HepG2 (cell line): Measurements from ENCODE around the gene WAS. TPM values are rescaled to one million over a fixed set of nuclear protein-coding genes. Genes with fewer than 3 reads are reported as not detected.

ENCODE experiments used
- ATAC-seq: fragments of 200-7000 bp; cut with Tn5 transposase; 3 replicates; pipeline ENCODE4 v1.9.1; 2020; ENCODE audit warnings: mild to moderate bottlenecking, moderate library complexity
- BruUV-seq: library from RNA; stranded (reverse); fragments of 400-500 nt; replicated peaks from 2 replicates; lab custom pipeline; 2021; lab: Mats Ljungman, UMichigan
- CTCF ChIA-PET: fragments of 300-600 bp; formaldehyde crosslinking; extraction: SDS; loops from one replicate; lab custom pipeline; 2021; ENCODE audit warnings: low total read pairs, inconsistent platforms, low intra/inter-chr PET ratio; lab: Yijun Ruan, JAX
- POLR2A ChIA-PET: fragments of 350-600 bp; sonication (Branson Sonifier 250); formaldehyde crosslinking; loops from one replicate; lab custom pipeline; 2020; ENCODE audit warnings: antibody characterized with exemption, inconsistent platforms; lab: Yijun Ruan, JAX
- DNase-seq: peaks from one replicate; pipeline ENCODE4 v3.0.0-alpha.2; 2015; ENCODE audit warnings: low spot score
- FAIRE-seq: peaks from 3 replicates; lab custom pipeline; 2011; peaks lifted over from hg19 to GRCh38; lab: Jason Lieb, UNC
- H2AFZ ChIP-seq: one replicate; pipeline ENCODE4 v1.6.1; 2011; ENCODE audit warnings: low read length, inconsistent platforms
- H3K27ac ChIP-seq: fragments of 300-600 bp; 3 replicates; pipeline ENCODE4 v1.8.0; 2011; ENCODE audit warnings: mixed run types, mild to moderate bottlenecking, mixed read lengths, low read length, inconsistent platforms; ENCODE audit not compliant: insufficient read depth; ENCODE audit errors: extremely low read length
- H3K27me3 ChIP-seq, 2 experiments: fragments of 200-600 bp in 1 of 2; 2 replicates in 1 of 2; 3 replicates in 1 of 2; pipeline versions ENCODE4 v1.6.0 to v1.8.0; 2011; ENCODE audit warnings: low read length in 2 of 2, mild to moderate bottlenecking in 2 of 2, moderate library complexity in 2 of 2, inconsistent platforms in 1 of 2; ENCODE audit not compliant: insufficient read depth in 2 of 2, control insufficient read depth in 1 of 2
- H3K36me3 ChIP-seq, 2 experiments: fragments of 200-600 bp in 1 of 2; replicated peaks in 1 of 2; 2 replicates in 1 of 2; 3 replicates in 1 of 2; pipeline versions ENCODE4 v1.5.1 to v1.8.0; 2011; ENCODE audit warnings: low read length in 2 of 2, inconsistent platforms in 1 of 2; ENCODE audit not compliant: insufficient read depth in 2 of 2, control insufficient read depth in 1 of 2
- H3K4me1 ChIP-seq: 2 replicates; pipeline ENCODE4 v1.5.1; 2012; ENCODE audit warnings: low read length, inconsistent platforms; ENCODE audit not compliant: insufficient read depth
- H3K4me2 ChIP-seq: 2 replicates; pipeline ENCODE4 v1.6.0; 2011; ENCODE audit warnings: low read depth, low read length, inconsistent platforms
- H3K4me3 ChIP-seq, 3 experiments: fragments of 200-600 bp in 1 of 3; sonication (generic), shearing (Covaris generic) in 1 of 3; replicated peaks in 1 of 3; 2 replicates each; pipeline ENCODE4 v1.5.1; 2011 to 2016; ENCODE audit warnings: low read length in 3 of 3, inconsistent platforms in 2 of 3, low read depth in 2 of 3, mild to moderate bottlenecking in 2 of 3, control low read depth in 1 of 3, mixed read lengths in 1 of 3; ENCODE audit not compliant: insufficient read depth in 1 of 3
- H3K79me2 ChIP-seq: one replicate; pipeline ENCODE4 v1.6.1; 2011; ENCODE audit warnings: low read length, inconsistent platforms; ENCODE audit not compliant: insufficient read depth
- H3K9ac ChIP-seq: 2 replicates; pipeline ENCODE4 v1.6.0; 2011; ENCODE audit warnings: mild to moderate bottlenecking, low read depth, low read length, inconsistent platforms; ENCODE audit not compliant: insufficient read depth
- H3K9me3 ChIP-seq: 2 replicates; pipeline ENCODE4 v1.5.1; 2012; ENCODE audit warnings: mild to moderate bottlenecking, low read length
- H4K20me1 ChIP-seq: 2 replicates; pipeline ENCODE4 v1.6.0; 2011; ENCODE audit warnings: inconsistent platforms, mild to moderate bottlenecking, low read length, moderate library complexity; ENCODE audit not compliant: insufficient read depth
- DR1 ChIP-seq: sonication (generic); formaldehyde crosslinking; IDR thresholded peaks from 2 replicates; pipeline ENCODE4 v1.8.0; 2021; ENCODE audit warnings: mild to moderate bottlenecking, missing genetic modification reagents, inconsistent platforms
- GTF3A ChIP-seq: sonication (generic); formaldehyde crosslinking; conservative IDR thresholded peaks from 2 replicates; pipeline ENCODE4 v1.4.0; 2020; ENCODE audit warnings: mild to moderate bottlenecking, missing genetic modification reagents
- HNRNPL ChIP-seq: fragments of 200-400 bp; formaldehyde crosslinking; IDR thresholded peaks from 2 replicates; pipeline ENCODE4 v1.6.1; 2017; ENCODE audit warnings: mild to moderate bottlenecking, low read depth, low read length
- NR2F2 ChIP-seq: IDR thresholded peaks from 2 replicates; pipeline ENCODE4 v1.6.1; 2012; ENCODE audit warnings: low read depth, inconsistent platforms, borderline replicate concordance
- PHF5A ChIP-seq: IDR thresholded peaks from one replicate; pipeline ENCODE4 v1.6.1; 2018; ENCODE audit warnings: low read depth, missing genetic modification reagents; ENCODE audit not compliant: unreplicated experiment
- POLR2G ChIP-seq: fragments of 200-400 bp; formaldehyde crosslinking; IDR thresholded peaks from 2 replicates; pipeline ENCODE4 v1.6.1; 2018; ENCODE audit warnings: mild to moderate bottlenecking, low read depth, low read length, moderate library complexity
- PTBP1 ChIP-seq: fragments of 200-400 bp; formaldehyde crosslinking; IDR thresholded peaks from 2 replicates; pipeline ENCODE4 v1.6.1; 2018; ENCODE audit warnings: low read length, low read depth; ENCODE audit not compliant: poor library complexity, severe bottlenecking
- TFAP4 ChIP-seq: sonication (generic); IDR thresholded peaks from 2 replicates; pipeline ENCODE4 v1.6.1; 2016; ENCODE audit warnings: low read depth, borderline replicate concordance
- ZNF121 ChIP-seq: sonication (generic); formaldehyde crosslinking; IDR thresholded peaks from 2 replicates; pipeline ENCODE4 v1.5.0; 2020; ENCODE audit warnings: mild to moderate bottlenecking, missing genetic modification reagents
- ZNF281 ChIP-seq: sonication (generic); formaldehyde crosslinking; IDR thresholded peaks from 2 replicates; pipeline ENCODE4 v1.4.0; 2020; ENCODE audit warnings: missing genetic modification reagents, borderline replicate concordance
- ZNF317 ChIP-seq: sonication (generic); formaldehyde crosslinking; IDR thresholded peaks from 2 replicates; pipeline ENCODE4 v1.5.0; 2020; ENCODE audit warnings: mild to moderate bottlenecking, missing genetic modification reagents
- ZNF329 ChIP-seq: sonication (generic); formaldehyde crosslinking; IDR thresholded peaks from 2 replicates; pipeline ENCODE4 v1.9.0; 2021; ENCODE audit warnings: low read depth, mild to moderate bottlenecking, missing genetic modification reagents
- ZNF382 ChIP-seq: sonication (generic); formaldehyde crosslinking; IDR thresholded peaks from 2 replicates; pipeline ENCODE4 v1.5.0; 2020; ENCODE audit warnings: missing genetic modification reagents, mild to moderate bottlenecking, borderline replicate concordance
- ZNF44 ChIP-seq: sonication (generic); formaldehyde crosslinking; IDR thresholded peaks from 2 replicates; pipeline ENCODE4 v1.5.1; 2020; ENCODE audit warnings: mild to moderate bottlenecking, missing genetic modification reagents
- ZNF703 ChIP-seq: sonication (generic); formaldehyde crosslinking; IDR thresholded peaks from 2 replicates; pipeline ENCODE4 v1.5.1; 2020; ENCODE audit warnings: missing genetic modification reagents, mild to moderate bottlenecking, moderate library complexity, borderline replicate concordance
- ZNF775 ChIP-seq: sonication (generic); formaldehyde crosslinking; IDR thresholded peaks from 2 replicates; pipeline ENCODE4 v1.4.0; 2020; ENCODE audit warnings: missing genetic modification reagents, mild to moderate bottlenecking, moderate library complexity, borderline replicate concordance
- WGBS: methylation state at CpG from one replicate; pipeline ENCODE4 v1.1.6; 2017; ENCODE audit warnings: low lambda C conversion rate; 5-methylcytosine and 5-hydroxymethylcytosine counted together
- in situ Hi-C: cut with HindIII; loops from 2 replicates; pipeline ENCODE4 v1.10.0; 2017; ENCODE audit warnings: low pct_unique_long_range_greater_than_20kb; ENCODE audit not compliant: extremely low pct_ligation_motif_present
- intact Hi-C: fragments of 100-400 bp; cut with micrococcal nuclease; formaldehyde crosslinking; loops from one replicate; pipeline ENCODE4 v1.10.0; 2022; ENCODE audit not compliant: unreplicated experiment
- polyA plus RNA-seq, 8 experiments: library from polyadenylated mRNA; depleted of rRNA in 3 of 8; stranded (reverse) in 7 of 8; unstranded in 1 of 8; fragments of >200 nt; fragmentation: Illumina TruSeq in 4 of 8; extraction: Trizol in 4 of 8; gene quantifications; 2 replicates each; pipeline versions ENCODE4 v1.2.1 to v1.2.3, GENCODE V29; 2011 to 2016; ENCODE audit warnings: low read depth in 4 of 8, missing spikeins in 1 of 8, mixed read lengths in 1 of 8; ENCODE audit not compliant: insufficient read depth in 1 of 8
- total RNA-seq, 5 experiments: library from RNA; depleted of rRNA; stranded (reverse); fragments of >200 nt; fragmentation: Illumina TruSeq; extraction: Trizol; gene quantifications; 2 replicates each; pipeline ENCODE4 v1.2.3, GENCODE V29; 2016; ENCODE audit warnings: low read depth in 1 of 5

The WAS gene
- total and polyA plus RNA-seq, 2 of the 13 experiments (the other 11 are each of a cell fraction or from before 2014, with no cell fraction given), result 0.11 TPM; not detected in 1

- FAIRE-seq, result no peak
- in situ Hi-C loops, result no loop called here
Measured at GRCh38 chrX:48666649-48667048, 16.9 kb upstream of the WAS start.

DNA sequence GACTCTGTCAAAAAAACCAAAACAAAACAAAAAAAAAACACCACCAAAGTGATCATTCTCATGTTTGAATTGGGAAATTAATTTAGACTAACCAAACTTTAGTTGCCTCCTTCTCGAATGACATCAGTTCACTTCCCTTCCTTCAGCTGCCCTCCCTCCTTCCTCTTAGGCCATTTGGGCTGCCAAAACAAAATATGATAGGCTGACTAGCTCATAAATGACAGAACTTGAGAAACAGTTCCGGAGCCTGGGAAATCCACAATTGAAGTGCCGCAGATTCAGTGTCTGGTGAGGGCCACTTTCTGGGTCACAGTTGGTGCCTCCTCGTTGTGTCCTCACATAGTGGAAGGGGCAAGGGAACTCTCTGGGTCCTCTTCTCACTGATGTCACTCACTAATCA, 16.1 kb upstream of the WAS start:
- FAIRE-seq, result no peak
- TF ChIP-seq ZNF281 (CRISPR knock-in tag) (no peak), PTBP1 (no peak), ZNF775 (CRISPR knock-in tag) (no peak), ZNF317 (no peak), HNRNPL (no peak), ZNF44 (CRISPR knock-in tag) (no peak), PHF5A (CRISPR knock-in tag) (no peak), NR2F2 (no peak), ZNF329 (CRISPR knock-in tag) (no peak), POLR2G (no peak), DR1 (CRISPR knock-in tag) (no peak), ZNF703 (CRISPR knock-in tag) (no peak)

More at GRCh38 chrX:48666649-48667048, 16.9 kb upstream of the WAS start:
- BruUV-seq, result no TSS peak
- Histone ChIP-seq H3K36me3 (no peaks in the 10 kb centered on the region), H3K27me3 (no peaks in the 10 kb centered on the region), H2AFZ (no peak overlapping the region), H3K9me3 (no peaks in the 10 kb centered on the region), H3K4me1 (peaks cover 13% of the 10 kb centered on the region), H4K20me1 (no peaks in the 10 kb centered on the region), H3K27ac (no peak overlapping the region), H3K9ac (no peak overlapping the region), H3K4me3 (no peak overlapping the region), H3K4me2 (no peak overlapping the region), H3K79me2 (no peaks in the 10 kb centered on the region)
- ATAC-seq, result no peak
- intact Hi-C loops, result no loop called here
- CTCF ChIA-PET, result no interaction called here
- TF ChIP-seq ZNF317 (no peak), GTF3A (no peak), TFAP4 (no peak), ZNF382 (CRISPR knock-in tag) (no peak), ZNF121 (CRISPR knock-in tag) (peak; percentile 66; the same call in 1 of the 2 replicates)
- 100% methylated on average over 2 of the region's 4 CpGs for WGBS
- DNase-seq, result no peak
- POLR2A ChIA-PET, result interaction anchor here (1.6 kb wide), 1 partner anchor 10 kb away, joined by 7 read pairs; no protein-coding TSS in a partner anchor

More for the DNA sequence above, 16.1 kb upstream of the WAS start:
- no peak overlapping the region for H2AFZ ChIP-seq
- H3K27me3 ChIP-seq, result no peaks in the 10 kb centered on the region
- H3K36me3 ChIP-seq, result no peaks in the 10 kb centered on the region
- CTCF ChIA-PET, result no interaction called here
- peaks cover 13% of the 10 kb centered on the region for H3K4me1 ChIP-seq
- H3K4me2 ChIP-seq, result peak overlapping the region; percentile 23; the same call in 1 of the 2 replicates
- no peak for ATAC-seq
- H3K9me3 ChIP-seq, result no peaks in the 10 kb centered on the region
- H3K79me2 ChIP-seq, result no peaks in the 10 kb centered on the region
- WGBS, result 6% methylated on average over 3 of the region's 4 CpGs
- no peaks in the 10 kb centered on the region for H4K20me1 ChIP-seq
- no peak for DNase-seq
- H3K27ac ChIP-seq, result no peak overlapping the region
- no peak overlapping the region for H3K9ac ChIP-seq
- intact Hi-C loops, result no loop called here
- in situ Hi-C loops, result no loop called here
- H3K4me3 ChIP-seq, result no peak overlapping the region
- POLR2A ChIA-PET, result interaction anchor here (1.0 to 1.6 kb wide), 2 partner anchors 9 kb away, joined by 7 read pairs; no protein-coding TSS in a partner anchor
- no TSS peak for BruUV-seq
